IMR-90 (cell line): ENCODE measurements around the gene PLPP1. TPM values are rescaled to one million over a fixed set of nuclear protein-coding genes. Genes with fewer than 3 reads are reported as not detected.

Experiments
- ATAC-seq: fragments of 200-7000 bp; cut with Tn5 transposase; 2 replicates; pipeline ENCODE4 v1.9.1; 2020; ENCODE audit warnings: low read depth, mild to moderate bottlenecking, moderate library complexity
- BruUV-seq: library from RNA; stranded (reverse); fragments of 400-500 nt; replicated peaks from 2 replicates; lab custom pipeline; 2021; lab: Mats Ljungman, UMichigan
- CTCF ChIA-PET: fragments of 300-600 bp; formaldehyde crosslinking; extraction: SDS; loops from one replicate; lab custom pipeline; 2021; ENCODE audit warnings: antibody characterized with exemption; lab: Yijun Ruan, JAX
- POLR2A ChIA-PET: fragments of 300-600 bp; sonication (Branson Sonifier 250); formaldehyde crosslinking; loops from one replicate; lab custom pipeline; 2022; ENCODE audit warnings: antibody characterized with exemption; ENCODE audit not compliant: unreplicated experiment; lab: Charles Lee
- DNase-seq: peaks from one replicate; pipeline ENCODE4 v3.0.0; 2013
- H2AFZ ChIP-seq: replicated peaks from 2 replicates; pipeline ENCODE3; 2013; ENCODE audit warnings: low read length, mild to moderate bottlenecking; ENCODE audit not compliant: poor library complexity
- H2AK5ac ChIP-seq: 2 replicates; pipeline ENCODE4 v1.6.1; 2013; ENCODE audit warnings: low read depth, low read length, inconsistent platforms
- H2AK9ac ChIP-seq: replicated peaks from 2 replicates; pipeline ENCODE3; 2013; ENCODE audit warnings: mild to moderate bottlenecking, low read depth, low read length, moderate library complexity; ENCODE audit not compliant: poor library complexity
- H2BK120ac ChIP-seq: 2 replicates; pipeline ENCODE4 v1.6.1; 2013; ENCODE audit warnings: low read depth, low read length, inconsistent platforms
- H2BK15ac ChIP-seq: 3 replicates; pipeline ENCODE4 v1.6.1; 2013; ENCODE audit warnings: low read depth, low read length, inconsistent platforms
- H2BK20ac ChIP-seq: 2 replicates; pipeline ENCODE4 v1.6.1; 2013; ENCODE audit warnings: low read depth, mild to moderate bottlenecking, inconsistent platforms, low read length, moderate library complexity
- H2BK5ac ChIP-seq: 2 replicates; pipeline ENCODE4 v1.6.1; 2013; ENCODE audit warnings: mild to moderate bottlenecking, low read depth, low read length, inconsistent platforms; ENCODE audit not compliant: poor library complexity, severe bottlenecking
- H3K14ac ChIP-seq: replicated peaks from 2 replicates; pipeline ENCODE4 v1.6.1; 2013; ENCODE audit warnings: low read depth, low read length, inconsistent platforms
- H3K18ac ChIP-seq: 2 replicates; pipeline ENCODE4 v1.6.1; 2013; ENCODE audit warnings: low read depth, low read length, control low read depth
- H3K23ac ChIP-seq: 2 replicates; pipeline ENCODE4 v1.6.1; 2013; ENCODE audit warnings: low read depth, low read length, inconsistent platforms
- H3K27ac ChIP-seq: 2 replicates; pipeline ENCODE4 v1.5.1; 2013; ENCODE audit warnings: mild to moderate bottlenecking, control low read depth, low read length; ENCODE audit not compliant: insufficient read depth
- H3K27me3 ChIP-seq: 2 replicates; pipeline ENCODE4 v1.6.1; 2013; ENCODE audit warnings: low read length; ENCODE audit not compliant: control insufficient read depth, insufficient read depth
- H3K36me3 ChIP-seq: 2 replicates; pipeline ENCODE4 v1.6.1; 2013; ENCODE audit warnings: low read length, mixed read lengths; ENCODE audit not compliant: control insufficient read depth, insufficient read depth
- H3K4ac ChIP-seq: 2 replicates; pipeline ENCODE4 v1.6.1; 2013; ENCODE audit warnings: low read depth, low read length, inconsistent platforms
- H3K4me1 ChIP-seq: 2 replicates; pipeline ENCODE4 v1.6.1; 2013; ENCODE audit warnings: low read length, mixed read lengths; ENCODE audit not compliant: control insufficient read depth, insufficient read depth
- H3K4me2 ChIP-seq: 2 replicates; pipeline ENCODE4 v1.6.1; 2013; ENCODE audit warnings: low read depth, mild to moderate bottlenecking, control low read depth, low read length, moderate library complexity
- H3K4me3 ChIP-seq: 2 replicates; pipeline ENCODE4 v1.5.1; 2013; ENCODE audit warnings: low read depth, mild to moderate bottlenecking, control low read depth, low read length, moderate library complexity; ENCODE audit not compliant: insufficient read depth
- H3K56ac ChIP-seq: 2 replicates; pipeline ENCODE4 v1.6.1; 2013; ENCODE audit warnings: low read length, inconsistent platforms; ENCODE audit not compliant: insufficient read depth; ENCODE audit errors: extremely low read depth
- H3K79me1 ChIP-seq, 2 experiments: 2 replicates each; pipeline ENCODE4 v1.6.1; 2013; ENCODE audit warnings: low read length in 2 of 2, inconsistent platforms in 1 of 2, low read depth in 1 of 2
- H3K9ac ChIP-seq: 2 replicates; pipeline ENCODE4 v1.6.1; 2013; ENCODE audit warnings: low read depth, low read length, control low read depth
- H3K9me1 ChIP-seq: 2 replicates; pipeline ENCODE4 v1.6.1; 2013; ENCODE audit warnings: low read length, inconsistent platforms; ENCODE audit not compliant: insufficient read depth
- H3K9me3 ChIP-seq: 2 replicates; pipeline ENCODE4 v1.6.1; 2013; ENCODE audit warnings: low read length; ENCODE audit not compliant: control insufficient read depth, insufficient read depth
- H4K20me1 ChIP-seq: 2 replicates; pipeline ENCODE4 v1.6.1; 2013; ENCODE audit warnings: low read length, inconsistent platforms; ENCODE audit not compliant: insufficient read depth
- H4K5ac ChIP-seq: 2 replicates; pipeline ENCODE4 v1.6.1; 2013; ENCODE audit warnings: mild to moderate bottlenecking, low read depth, low read length, control low read depth
- H4K8ac ChIP-seq, 2 experiments: 2 replicates each; pipeline ENCODE4 v1.6.1; 2013; ENCODE audit warnings: low read depth in 2 of 2, low read length in 2 of 2, control low read depth in 1 of 2, inconsistent platforms in 1 of 2
- H4K91ac ChIP-seq: 2 replicates; pipeline ENCODE4 v1.6.1; 2013; ENCODE audit warnings: low read depth, low read length, inconsistent platforms; ENCODE audit not compliant: insufficient read depth
- CHD1 ChIP-seq: IDR thresholded peaks from 2 replicates; pipeline ENCODE4 v1.6.1; 2012; ENCODE audit warnings: low read depth, low read length, improper control_type of control experiment
- FOS ChIP-seq: fragments of 150-350 bp; IDR thresholded peaks from 2 replicates; pipeline ENCODE4 v1.6.1; 2016; ENCODE audit warnings: low read depth, low read length
- MAZ ChIP-seq: IDR thresholded peaks from 2 replicates; pipeline ENCODE4 v1.6.1; 2012; ENCODE audit warnings: low read depth, mild to moderate bottlenecking, low read length, improper control_type of control experiment, moderate library complexity, borderline replicate concordance
- MXI1 ChIP-seq: IDR thresholded peaks from 2 replicates; pipeline ENCODE4 v1.6.1; 2012; ENCODE audit warnings: low read depth, mild to moderate bottlenecking, low read length, moderate library complexity, borderline replicate concordance
- NFE2L2 ChIP-seq: fragments of 150-350 bp; IDR thresholded peaks from 2 replicates; pipeline ENCODE4 v1.6.1; 2016; ENCODE audit warnings: low read depth, mild to moderate bottlenecking, low read length
- POLR2A ChIP-seq: IDR thresholded peaks from 2 replicates; pipeline ENCODE4 v1.6.1; 2012; ENCODE audit warnings: mild to moderate bottlenecking, low read depth, low read length
- RFX5 ChIP-seq: IDR thresholded peaks from 2 replicates; pipeline ENCODE4 v1.8.0; 2012; ENCODE audit warnings: low read depth, mild to moderate bottlenecking, low read length, moderate library complexity
- SMC3 ChIP-seq: fragments of 150-350 bp; IDR thresholded peaks from 2 replicates; pipeline ENCODE4 v1.6.1; 2016; ENCODE audit warnings: low read depth, mild to moderate bottlenecking, antibody characterized with exemption, low read length, moderate library complexity
- WGBS, 2 experiments: methylation state at CpG; one replicate each; pipeline versions ENCODE4 v1.1.5 to v1.1.7; 2013; ENCODE audit warnings: missing lambda C conversion rate in 2 of 2; ENCODE audit not compliant: insufficient read length in 1 of 2; ENCODE audit errors: extremely low coverage in 2 of 2; 5-methylcytosine and 5-hydroxymethylcytosine counted together
- dilution Hi-C: fragments of 300-500 bp; cut with HindIII; formaldehyde crosslinking; loops from one replicate; pipeline ENCODE4 v1.14.3; 2018; ENCODE audit warnings: low sequenced_read_pairs; ENCODE audit not compliant: unreplicated experiment
- in situ Hi-C: fragments of 300-500 bp; cut with MboI; formaldehyde crosslinking; loops from 3 replicates; pipeline ENCODE4 v1.14.3; 2019; ENCODE audit warnings: low sequenced_read_pairs, inconsistent platforms, mixed read lengths
- intact Hi-C: fragments of 100-400 bp; cut with micrococcal nuclease; formaldehyde crosslinking; loops from 2 replicates; pipeline ENCODE4 v1.10.0; 2022
- polyA plus RNA-seq, 3 experiments: library from polyadenylated mRNA; depleted of rRNA; stranded (reverse); fragments of >200 nt; gene quantifications; 2 replicates each; pipeline ENCODE4 v1.2.3, GENCODE V29; 2012; ENCODE audit warnings: low replicate concordance in 1 of 3
- total RNA-seq: library from RNA; depleted of rRNA; stranded (reverse); fragments of >200 nt; gene quantifications from 2 replicates; pipeline ENCODE4 v1.2.3, GENCODE V29; 2012
- TF ChIP-seq, protein P1 (sequence below): conservative IDR thresholded peaks from 2 replicates; pipeline ENCODE4 v1.5.1; 2012; ENCODE audit warnings: mild to moderate bottlenecking, low read depth, low read length, improper control_type of control experiment
- TF ChIP-seq, protein P2 (sequence below): fragments of 150-350 bp; IDR thresholded peaks from 2 replicates; pipeline ENCODE4 v1.6.1; 2016; ENCODE audit warnings: low read depth, mild to moderate bottlenecking, low read length, moderate library complexity, borderline replicate concordance

PLPP1 gene
- total and polyA plus RNA-seq, 2 of the 4 experiments (the other 2 are of a cell fraction) = 19.2 to 21.3 TPM

- H3K56ac ChIP-seq = no peak overlapping the region
- no peaks in the 10 kb centered on the region for H3K27me3 ChIP-seq
- TF ChIP-seq POLR2A = no peak
- TF ChIP-seq MXI1 = no peak
- TF ChIP-seq CHD1 = no peak
- TF ChIP-seq FOS = no peak
- TF ChIP-seq SMC3 = no peak
- no peak for TF ChIP-seq MAZ
- TF ChIP-seq RFX5 = no peak
- TF ChIP-seq, protein P1, sequence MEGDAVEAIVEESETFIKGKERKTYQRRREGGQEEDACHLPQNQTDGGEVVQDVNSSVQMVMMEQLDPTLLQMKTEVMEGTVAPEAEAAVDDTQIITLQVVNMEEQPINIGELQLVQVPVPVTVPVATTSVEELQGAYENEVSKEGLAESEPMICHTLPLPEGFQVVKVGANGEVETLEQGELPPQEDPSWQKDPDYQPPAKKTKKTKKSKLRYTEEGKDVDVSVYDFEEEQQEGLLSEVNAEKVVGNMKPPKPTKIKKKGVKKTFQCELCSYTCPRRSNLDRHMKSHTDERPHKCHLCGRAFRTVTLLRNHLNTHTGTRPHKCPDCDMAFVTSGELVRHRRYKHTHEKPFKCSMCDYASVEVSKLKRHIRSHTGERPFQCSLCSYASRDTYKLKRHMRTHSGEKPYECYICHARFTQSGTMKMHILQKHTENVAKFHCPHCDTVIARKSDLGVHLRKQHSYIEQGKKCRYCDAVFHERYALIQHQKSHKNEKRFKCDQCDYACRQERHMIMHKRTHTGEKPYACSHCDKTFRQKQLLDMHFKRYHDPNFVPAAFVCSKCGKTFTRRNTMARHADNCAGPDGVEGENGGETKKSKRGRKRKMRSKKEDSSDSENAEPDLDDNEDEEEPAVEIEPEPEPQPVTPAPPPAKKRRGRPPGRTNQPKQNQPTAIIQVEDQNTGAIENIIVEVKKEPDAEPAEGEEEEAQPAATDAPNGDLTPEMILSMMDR = no peak
- TF ChIP-seq NFE2L2 = no peak
- TF ChIP-seq, protein P2, sequence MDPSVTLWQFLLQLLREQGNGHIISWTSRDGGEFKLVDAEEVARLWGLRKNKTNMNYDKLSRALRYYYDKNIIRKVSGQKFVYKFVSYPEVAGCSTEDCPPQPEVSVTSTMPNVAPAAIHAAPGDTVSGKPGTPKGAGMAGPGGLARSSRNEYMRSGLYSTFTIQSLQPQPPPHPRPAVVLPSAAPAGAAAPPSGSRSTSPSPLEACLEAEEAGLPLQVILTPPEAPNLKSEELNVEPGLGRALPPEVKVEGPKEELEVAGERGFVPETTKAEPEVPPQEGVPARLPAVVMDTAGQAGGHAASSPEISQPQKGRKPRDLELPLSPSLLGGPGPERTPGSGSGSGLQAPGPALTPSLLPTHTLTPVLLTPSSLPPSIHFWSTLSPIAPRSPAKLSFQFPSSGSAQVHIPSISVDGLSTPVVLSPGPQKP = no peak
- H2AK9ac ChIP-seq = no peak overlapping the region
- no peak overlapping the region for H2BK120ac ChIP-seq
- no peaks in the 10 kb centered on the region for H3K9me1 ChIP-seq
- peaks cover 12 to 14% of the 10 kb centered on the region in 2 experiments; a peak in 3 of 4 replicates for H3K79me1 ChIP-seq
- DNase-seq = peak; percentile 19
- H3K9me3 ChIP-seq = no peaks in the 10 kb centered on the region
- H4K5ac ChIP-seq = no peak overlapping the region
- H2AK5ac ChIP-seq = no peak overlapping the region
- H3K4ac ChIP-seq = no peak overlapping the region
- no peak overlapping the region for H3K18ac ChIP-seq
- no TSS peak for BruUV-seq
- peaks cover 4% of the 10 kb centered on the region for H3K4me1 ChIP-seq
- no peak overlapping the region for H2BK15ac ChIP-seq
- ATAC-seq = peak; percentile 61
- H3K14ac ChIP-seq = no peak overlapping the region; the same call in 1 of the 2 replicates
- intact Hi-C loops = loop anchor here (1.0 kb wide), 1 partner anchor 9 kb away; no protein-coding TSS in a partner anchor
- no peak overlapping the region for H3K4me3 ChIP-seq
- WGBS, 2 experiments = no CpG with 5 or more reads among the region's 5 CpGs
- H3K9ac ChIP-seq = no peak overlapping the region
- in situ Hi-C loops = no loop called here
- no peak overlapping the region for H3K27ac ChIP-seq
- CTCF ChIA-PET = interaction anchor here (1.5 kb wide), 1 partner anchor 16 kb away, joined by 3 read pairs; no protein-coding TSS in a partner anchor
- H2BK5ac ChIP-seq = no peak overlapping the region
- no peak overlapping the region for H3K23ac ChIP-seq
- H4K8ac ChIP-seq = no peak overlapping the region
- H3K36me3 ChIP-seq = no peaks in the 10 kb centered on the region
- POLR2A ChIA-PET = no interaction called here
- no peak overlapping the region; the same call in 1 of the 2 replicates for H3K4me2 ChIP-seq
- H4K20me1 ChIP-seq = no peaks in the 10 kb centered on the region
- dilution Hi-C loops = no loop called here
- no peak overlapping the region for H4K91ac ChIP-seq
- no peak overlapping the region for H2BK20ac ChIP-seq
- H2AFZ ChIP-seq = no peak overlapping the region
Measured at GRCh38 chr5:55509796-55510522, 24.8 kb downstream of the PLPP1 start.
